Esophagus mucosa (tissue), 1 donor: Measurements from ENCODE around the gene ATG16L2. TPM values are rescaled to one million over a fixed set of nuclear protein-coding genes. Genes with fewer than 3 reads are reported as not detected.
"Not testable (repeated sequence)": the region's sequence is repeated elsewhere in the genome, so short reads cannot be mapped to it uniquely, and the experiment has no call there.

Experiments
- ATAC-seq: fragments of 200-7000 bp; cut with Tn5 transposase; one replicate; pipeline ENCODE4 v1.9.1; 2020
- total RNA-seq: library from RNA; stranded (reverse); gene quantifications from one replicate; pipeline ENCODE4 v1.2.4, GENCODE V29; 2023
- donor health status: DM: yes; HTN: yes; CAD: no.

Gene ATG16L2
- total RNA-seq, 1 donor from 2014 or later: 16.1 TPM

DNA sequence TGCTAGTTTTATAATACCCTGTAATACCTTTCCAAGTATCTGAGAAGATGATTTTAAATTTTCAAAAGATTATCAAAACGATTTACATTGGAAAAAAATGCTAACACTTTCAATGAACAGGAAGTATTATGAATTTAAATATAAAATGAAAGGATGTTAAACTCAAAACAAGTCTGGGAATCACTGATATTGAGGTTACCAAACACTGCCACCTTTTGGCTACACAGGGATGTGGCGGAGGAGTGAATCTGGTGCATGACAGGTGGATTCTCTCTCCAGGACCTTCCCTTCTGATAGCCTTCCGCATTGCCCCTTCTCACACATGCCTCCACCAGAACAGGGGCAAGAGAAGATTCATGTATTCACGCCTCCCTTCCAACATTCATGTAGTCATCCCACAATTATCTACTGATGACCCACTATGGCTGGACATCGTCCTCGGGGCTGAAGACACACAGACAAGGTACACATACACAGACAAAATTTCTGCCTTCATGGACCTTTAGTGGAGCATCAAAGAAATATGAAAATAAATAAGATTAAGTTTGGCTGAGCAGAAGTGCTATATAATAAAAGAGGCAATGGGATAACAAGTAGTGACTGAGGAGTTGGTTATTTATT is 34.7 kb downstream of the ATG16L2 start:
- ATAC-seq: peak; percentile 72

DNA sequence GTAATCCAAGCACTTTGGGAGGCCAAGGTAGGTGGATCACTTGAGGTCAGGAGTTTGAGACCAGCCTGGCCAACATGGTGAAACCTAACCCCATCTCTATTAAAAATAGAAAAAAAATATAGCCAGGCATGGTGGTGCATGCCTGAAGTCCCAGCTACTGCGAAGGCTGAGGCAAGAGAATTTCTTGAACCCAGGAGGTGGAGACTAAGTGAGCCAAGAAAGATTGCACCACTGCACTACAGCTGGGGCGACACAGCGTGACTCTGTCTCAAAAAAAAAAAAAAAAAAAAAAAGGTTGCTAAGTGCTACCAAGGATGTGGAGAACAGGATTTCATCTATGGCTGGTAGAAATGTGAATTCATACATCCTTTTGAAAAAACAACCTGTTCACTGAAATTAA is 36.6 kb downstream of the ATG16L2 start:
- ATAC-seq: no peak

DNA sequence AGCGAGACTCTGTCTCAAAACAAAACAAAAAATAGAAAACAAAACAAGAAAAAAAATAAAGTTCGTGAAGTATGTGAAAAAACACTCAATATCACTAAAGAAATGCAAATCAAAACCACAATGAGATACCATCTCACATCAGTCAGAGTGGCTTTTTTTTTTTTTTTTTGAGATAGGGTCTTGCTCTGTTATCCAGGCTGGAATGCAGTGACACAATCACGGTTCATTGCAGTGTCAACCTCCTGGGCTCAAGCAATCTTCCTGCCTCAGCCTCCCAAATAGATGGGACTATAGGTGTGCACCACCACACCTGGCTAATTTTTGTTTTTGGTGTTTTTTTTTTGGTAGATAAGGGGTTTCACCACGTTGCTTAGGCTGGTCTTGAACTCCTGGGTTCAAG is 37.5 kb downstream of the ATG16L2 start:
- no peak for ATAC-seq

DNA sequence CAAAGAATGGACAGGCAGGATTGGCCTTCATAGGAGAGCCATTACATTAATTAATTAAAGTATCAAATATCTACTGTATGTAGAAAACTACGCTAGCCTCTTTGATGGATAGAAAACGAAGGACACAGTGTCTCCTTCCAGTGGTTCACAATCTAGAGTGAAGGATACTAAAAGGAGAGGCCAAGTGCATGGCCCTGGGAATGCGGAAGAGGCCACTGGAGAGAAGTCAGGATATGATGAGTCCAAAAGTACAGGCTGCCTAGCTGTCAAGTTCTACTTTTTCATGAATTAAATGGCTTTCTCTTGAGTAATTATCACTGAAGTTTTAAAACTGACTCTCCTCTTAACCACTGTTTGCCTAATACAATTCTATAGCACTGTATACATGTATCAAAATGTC is 41.9 kb downstream of the ATG16L2 start:
- no peak for ATAC-seq

DNA sequence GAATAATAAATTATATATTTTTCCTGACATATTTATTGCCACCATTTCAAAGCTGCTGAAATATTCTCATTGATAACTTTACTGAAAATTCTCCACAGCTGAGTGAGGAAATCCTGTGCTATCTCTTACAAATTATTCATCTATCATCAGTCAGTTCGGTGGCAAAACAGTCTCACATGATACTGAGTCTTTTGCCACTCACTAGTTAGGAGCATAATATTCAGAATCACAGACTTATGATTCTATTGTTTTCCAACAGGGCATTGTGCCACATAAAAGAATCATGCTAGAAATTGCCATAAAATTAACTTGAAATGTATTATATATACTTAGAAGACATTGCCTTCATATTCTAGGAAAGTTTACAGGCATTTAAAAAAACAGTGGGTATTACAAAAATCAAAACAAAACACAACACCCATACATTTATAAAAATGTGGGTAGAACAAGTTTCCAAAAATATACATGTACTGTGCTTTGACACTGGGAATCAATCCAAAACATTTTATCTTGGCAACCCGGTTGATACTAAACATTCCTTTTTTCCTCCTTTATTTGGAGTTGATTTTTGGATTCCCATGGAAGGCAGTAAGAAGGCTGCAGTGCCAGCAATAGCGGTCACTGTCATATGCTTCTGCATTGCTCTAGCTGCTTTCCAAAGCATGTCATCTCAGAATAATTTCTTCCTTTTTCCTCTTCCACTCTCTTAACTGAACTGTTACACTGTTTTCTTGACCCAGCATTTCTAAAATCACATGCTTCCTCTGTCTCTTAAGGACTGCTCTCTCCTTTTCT is 42.5 kb downstream of the ATG16L2 start:
- ATAC-seq: no peak

DNA sequence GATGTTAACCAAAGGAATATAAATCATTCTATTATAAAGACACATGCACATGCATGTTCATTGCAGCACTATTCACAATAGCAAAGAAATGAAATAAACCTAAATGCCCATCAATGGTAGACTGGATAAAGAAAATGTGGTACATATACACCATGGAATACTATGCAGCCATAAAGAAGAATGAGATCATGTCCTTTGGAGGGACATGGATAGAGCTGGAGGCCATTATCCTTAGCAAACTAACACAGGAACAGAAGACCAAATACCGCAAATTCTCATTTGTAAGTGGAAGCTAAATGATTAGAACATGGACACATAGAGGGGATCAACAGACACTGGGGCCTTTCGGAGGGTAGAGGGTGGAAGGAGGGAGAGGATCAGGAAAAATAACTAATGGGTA is 44.1 kb downstream of the ATG16L2 start:
- ATAC-seq: not testable (repeated sequence)

DNA sequence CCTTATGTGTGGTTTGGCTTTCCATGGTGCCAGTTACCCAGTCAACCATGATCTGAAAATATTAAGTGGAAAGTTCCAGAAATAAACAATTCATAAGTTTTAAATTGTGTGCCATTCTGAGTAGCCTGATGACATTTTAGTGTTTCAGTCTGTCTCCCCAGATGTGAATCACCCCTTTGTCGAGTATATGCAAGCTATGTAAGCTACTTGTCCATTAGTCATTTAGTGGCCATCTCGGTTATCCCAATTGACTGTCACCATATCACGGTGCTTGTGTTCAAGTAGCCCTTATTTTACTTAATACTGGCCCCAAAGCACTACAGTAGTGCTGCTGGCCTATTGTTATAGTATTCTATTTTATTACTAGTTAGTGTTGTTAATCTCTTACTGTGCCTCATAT is 44.9 kb downstream of the ATG16L2 start:
- ATAC-seq: no peak

DNA sequence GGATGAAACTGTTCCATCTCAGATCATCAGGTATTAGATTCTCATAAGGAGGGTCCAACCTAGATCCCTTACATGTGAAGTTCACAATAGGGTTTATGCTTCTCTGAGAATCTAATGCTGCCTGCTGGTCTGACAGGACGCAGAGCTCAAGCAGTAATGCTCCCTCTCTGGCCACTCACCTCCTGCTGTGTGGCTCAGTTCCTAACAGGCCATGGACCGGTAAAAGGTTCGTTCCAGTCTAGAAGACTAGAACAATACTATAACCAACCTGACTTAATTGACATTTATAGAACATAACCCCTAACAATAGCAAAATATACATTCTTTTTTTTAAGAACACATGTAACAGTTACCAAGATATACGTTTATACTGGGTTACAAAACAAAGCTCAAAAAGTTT is 45.8 kb downstream of the ATG16L2 start:
- no peak for ATAC-seq

DNA sequence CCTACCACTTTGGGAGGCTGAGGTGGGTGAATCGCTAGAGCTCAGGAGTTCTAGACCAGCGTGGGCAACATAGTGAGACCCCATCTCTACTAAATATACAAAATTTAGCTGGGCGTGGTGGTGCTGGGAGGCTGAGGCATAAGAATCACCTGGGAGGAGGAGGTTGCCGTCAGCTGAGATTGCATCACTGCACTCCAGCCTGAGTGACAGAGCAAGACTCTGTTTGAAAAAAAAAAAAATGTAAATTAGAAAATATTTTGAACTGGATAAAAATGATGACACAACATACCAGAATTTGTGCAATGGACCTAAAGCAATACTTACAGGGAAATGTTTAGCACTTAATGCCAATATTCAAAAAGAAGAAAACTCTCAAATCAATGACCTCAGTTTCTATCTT is 46.4 kb downstream of the ATG16L2 start:
- ATAC-seq: no peak

DNA sequence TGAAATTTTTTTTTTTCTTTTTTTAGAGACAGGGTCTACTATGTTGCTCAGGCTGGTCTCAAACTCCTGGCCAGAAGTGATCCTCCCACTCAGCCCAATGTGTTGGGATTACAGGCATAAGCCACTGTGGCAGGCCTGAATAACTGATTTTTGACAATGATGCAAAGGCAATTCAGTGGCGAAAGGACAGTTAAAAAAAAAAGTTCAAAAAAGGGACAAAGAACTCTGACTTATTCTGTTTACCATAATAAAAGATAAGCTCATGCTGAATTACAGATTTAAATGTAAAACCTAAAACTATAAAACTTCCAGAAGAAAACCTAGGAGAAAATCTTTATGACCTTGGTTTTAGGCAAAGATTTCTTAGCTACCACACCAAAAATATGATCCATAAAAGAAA is 48.9 kb downstream of the ATG16L2 start:
- ATAC-seq: no peak

DNA sequence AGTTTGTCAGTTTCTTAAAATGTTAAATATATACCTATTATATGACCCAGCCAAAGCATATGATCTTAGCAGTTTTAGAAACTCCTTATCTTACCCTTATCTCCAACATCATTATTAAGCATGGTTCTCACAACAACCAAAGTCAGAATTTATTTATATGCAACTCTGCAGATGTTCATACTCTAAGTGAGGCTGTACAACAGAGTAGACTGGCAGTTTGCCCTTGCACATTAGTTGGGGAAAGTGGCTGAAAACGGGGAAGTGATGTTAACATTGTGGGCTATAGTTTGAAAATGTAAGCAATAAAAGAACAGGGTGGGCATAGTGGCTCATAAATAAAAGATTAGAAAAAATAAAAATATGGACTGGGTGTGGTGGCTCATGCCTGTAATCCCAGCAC is 49.7 kb downstream of the ATG16L2 start:
- ATAC-seq: no peak

DNA sequence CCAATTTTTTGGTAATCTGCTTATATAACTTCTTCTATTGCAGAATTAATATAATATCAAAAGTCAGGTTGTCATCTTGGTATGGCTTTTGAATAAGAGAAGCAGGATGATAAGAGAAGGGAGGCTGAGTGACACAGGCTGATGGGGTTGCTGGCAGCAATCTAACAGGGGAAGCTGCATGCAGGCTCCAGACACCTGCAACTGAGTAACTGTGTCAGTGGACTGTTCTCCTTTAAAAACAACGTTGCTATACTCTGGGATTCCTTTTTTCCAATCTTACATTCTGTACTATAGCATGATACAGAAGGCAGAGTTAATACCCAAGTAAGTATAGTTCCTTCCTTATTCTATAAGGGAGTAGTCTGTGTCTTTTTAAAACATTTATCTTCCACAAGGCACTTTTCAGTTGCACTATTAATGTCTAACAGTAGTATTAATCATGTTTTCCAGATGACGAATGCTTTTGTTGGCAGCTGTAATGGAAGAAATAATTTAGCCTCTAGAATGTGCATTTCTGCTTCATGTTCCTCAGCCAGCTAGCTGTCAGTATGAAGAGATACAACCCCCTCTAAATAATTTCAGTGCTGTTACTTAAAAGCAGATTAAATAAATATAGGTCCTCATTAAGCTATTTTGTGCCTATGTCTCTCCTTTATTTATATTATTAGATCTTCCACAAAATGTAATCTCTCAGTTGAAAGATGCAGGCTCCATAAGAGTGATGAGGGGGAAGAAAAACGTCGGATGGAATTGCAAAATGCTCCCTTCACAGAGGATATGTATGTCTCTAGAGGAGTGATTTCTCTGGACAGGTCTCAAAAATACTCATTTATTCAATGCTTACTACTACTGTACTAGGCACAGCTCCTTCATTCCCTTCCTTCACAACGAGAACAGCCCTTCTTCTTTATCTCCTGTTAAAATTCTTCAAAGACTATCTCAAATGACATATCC is 50.8 kb downstream of the ATG16L2 start:
- no peak for ATAC-seq

DNA sequence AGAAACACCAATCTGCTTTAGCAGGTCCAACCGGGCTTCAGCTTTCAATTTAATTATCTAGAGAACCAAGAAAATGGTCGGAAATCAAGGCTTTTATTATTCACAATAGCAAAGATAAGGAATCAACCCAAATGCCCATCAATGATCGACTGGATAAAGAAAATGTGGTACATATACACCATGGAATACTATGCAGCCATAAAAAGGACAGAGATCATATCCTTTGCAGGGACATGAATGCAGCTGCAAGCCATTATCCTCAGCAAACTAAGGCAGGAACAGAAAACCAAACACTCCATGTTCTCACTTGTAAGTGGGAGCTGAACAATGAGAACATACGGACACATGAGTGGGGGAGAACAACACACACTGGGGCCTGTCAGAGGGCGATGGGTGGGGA is 53.8 kb downstream of the ATG16L2 start:
- no peak for ATAC-seq

DNA sequence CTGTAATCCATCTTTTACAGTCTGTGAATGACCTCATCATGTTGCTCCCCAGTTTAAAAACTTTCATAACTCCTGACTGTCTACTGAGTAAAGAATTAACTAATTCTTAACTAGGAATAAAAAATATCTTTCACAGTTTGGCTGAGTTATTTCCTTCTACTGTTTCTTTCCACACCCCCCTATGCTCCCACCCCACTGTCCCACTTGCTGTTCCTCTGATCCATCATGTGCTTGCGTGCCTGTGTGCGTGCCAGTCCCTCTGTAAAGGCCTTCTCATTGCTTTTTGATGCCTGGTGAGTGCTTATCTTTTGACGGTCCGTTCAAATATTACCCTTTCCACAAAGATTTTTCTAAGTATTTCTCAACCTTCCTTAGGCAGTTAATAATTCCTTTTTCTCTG is 55.6 kb downstream of the ATG16L2 start:
- no peak for ATAC-seq

DNA sequence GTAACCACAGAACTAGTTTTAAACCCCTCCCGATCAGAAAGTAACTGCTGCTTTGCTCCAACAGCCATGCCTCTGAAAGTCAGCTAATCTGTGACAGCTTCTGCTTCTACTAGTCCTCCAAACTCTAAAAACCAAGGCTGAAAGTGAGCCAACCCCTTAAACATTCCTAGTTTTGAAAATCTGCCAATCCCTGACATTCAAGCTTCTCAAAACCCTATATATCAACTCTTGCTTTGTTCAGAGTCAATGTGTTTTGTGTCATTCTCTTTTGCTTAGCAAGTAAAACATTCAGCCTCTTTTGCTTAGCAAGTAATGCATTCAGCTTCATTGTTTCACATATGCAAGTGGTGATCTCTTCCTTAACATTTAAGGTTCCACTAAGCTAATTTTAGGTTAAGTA is 56.9 kb downstream of the ATG16L2 start:
- ATAC-seq: no peak

DNA sequence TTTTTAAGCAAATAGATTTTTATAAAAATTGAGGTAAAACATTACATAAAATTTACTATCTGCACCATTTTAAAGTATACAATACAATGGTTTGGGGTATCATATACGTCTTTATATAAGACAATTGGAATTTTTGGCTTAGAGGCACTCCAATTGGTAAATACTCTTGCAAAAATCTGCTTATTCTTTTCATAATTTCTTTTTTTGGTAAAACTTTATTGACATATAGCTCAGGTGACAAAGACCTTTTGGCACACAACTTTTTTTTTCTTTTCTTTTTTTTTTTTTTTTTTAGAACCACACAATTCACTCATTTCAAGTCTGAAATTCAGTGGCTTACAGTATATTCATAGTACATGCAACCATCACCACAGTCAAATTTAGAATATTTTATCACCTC is 57.8 kb downstream of the ATG16L2 start:
- no peak for ATAC-seq

DNA sequence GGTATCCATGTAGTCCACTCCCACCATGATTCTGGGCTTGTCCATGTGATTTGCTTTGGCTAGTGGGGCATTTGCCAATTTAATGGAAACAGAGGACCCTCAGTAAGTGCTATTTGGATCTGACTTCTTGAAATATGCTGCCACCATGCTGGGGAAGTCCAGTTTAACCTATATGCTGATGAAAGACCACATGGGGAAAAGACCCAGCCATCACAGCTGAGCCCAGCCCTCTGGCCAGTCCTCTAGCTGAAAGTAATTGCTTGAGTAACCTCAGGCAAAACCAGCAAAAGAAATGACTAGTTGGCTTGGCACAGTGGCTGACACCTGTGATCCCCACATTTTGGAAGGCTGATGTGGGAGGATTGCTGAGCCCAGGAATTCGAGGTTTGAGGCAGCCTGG is 61.5 kb downstream of the ATG16L2 start:
- ATAC-seq: no peak

DNA sequence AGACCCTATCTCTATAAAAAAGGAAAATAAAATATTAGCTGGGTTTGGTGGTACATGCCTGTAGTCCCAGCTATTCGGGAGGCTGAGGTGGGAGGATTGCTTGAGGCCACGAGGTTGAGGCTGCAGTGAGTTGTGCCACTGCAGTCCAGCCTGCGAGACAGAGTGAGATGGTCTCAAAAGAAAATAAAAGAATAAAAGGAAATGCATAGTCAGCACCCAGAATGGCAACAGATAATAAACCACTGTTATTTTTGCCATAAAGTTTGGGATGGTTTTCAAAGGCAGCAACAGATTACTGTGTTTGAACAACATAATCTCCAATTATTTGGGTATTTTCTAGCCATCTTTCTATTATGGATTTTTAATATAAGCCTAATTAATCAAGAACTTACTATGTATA is 61.9 kb downstream of the ATG16L2 start:
- no peak for ATAC-seq

Other genes with a start within 250 kb of the ATG16L2 start
- gene PDE2A, start 140.0 kb upstream of the ATG16L2 start, total RNA-seq: 6.0 TPM
- gene ARAP1, start 62.0 kb upstream of the ATG16L2 start, total RNA-seq: 31.0 TPM
- gene STARD10, start 20.4 kb upstream of the ATG16L2 start, total RNA-seq: 68.8 TPM